Esophagus muscularis mucosa (tissue), 4 donors: ENCODE measurements around the gene HS6ST2. TPM values are rescaled to one million over a fixed set of nuclear protein-coding genes. Genes with fewer than 3 reads are reported as not detected.

Experiments used
- DNase-seq: peaks from one replicate; pipeline ENCODE4 v3.0.0-alpha.2; 2017; ENCODE audit errors: extremely low spot score
- H3K27ac ChIP-seq, 4 donors: fragments of 200-600 bp; sonication (generic); replicated peaks in 1 of 4; 1 replicate in 3 of 4; 2 replicates in 1 of 4; pipeline ENCODE4 v1.5.1; 2016 to 2019; ENCODE audit warnings: mild to moderate bottlenecking in 1 of 4
- H3K27me3 ChIP-seq, 4 donors: fragments of 200-600 bp; sonication (generic); one replicate each; pipeline versions ENCODE4 v1.5.1 to v1.6.0; 2016 to 2019
- H3K36me3 ChIP-seq, 4 donors: fragments of 200-600 bp; sonication (generic); one replicate each; pipeline ENCODE4 v1.5.1; 2016 to 2019
- H3K4me1 ChIP-seq, 4 donors: fragments of 200-600 bp; sonication (generic); one replicate each; pipeline ENCODE4 v1.5.1; 2016 to 2019
- H3K4me3 ChIP-seq, 4 donors: fragments of 200-600 bp; sonication (generic); 1 replicate in 2 of 4; 2 replicates in 2 of 4; pipeline ENCODE4 v1.5.1; 2016 to 2019; ENCODE audit warnings: mild to moderate bottlenecking in 4 of 4, moderate library complexity in 1 of 4
- H3K9me3 ChIP-seq, 4 donors: fragments of 200-600 bp; sonication (generic); 1 replicate in 3 of 4; 2 replicates in 1 of 4; pipeline ENCODE4 v1.5.1; 2016 to 2019
- EP300 ChIP-seq: sonication (generic); formaldehyde crosslinking; IDR thresholded peaks from one replicate; pipeline ENCODE4 v1.6.1; 2017; ENCODE audit warnings: antibody characterized with exemption
- POLR2A ChIP-seq: fragments of 450-650 bp; IDR thresholded peaks from one replicate; pipeline ENCODE4 v1.6.1; 2017; ENCODE audit warnings: antibody characterized with exemption, moderate library complexity, mild to moderate bottlenecking, low read depth
- POLR2AphosphoS5 ChIP-seq, 2 donors: sonication (generic); formaldehyde crosslinking; IDR thresholded peaks; one replicate each; pipeline ENCODE4 v1.6.1; 2017; ENCODE audit warnings: antibody characterized with exemption in 2 of 2
- WGBS: methylation state at CpG from one replicate; pipeline ENCODE4 v1.1.5; 2018; 5-methylcytosine and 5-hydroxymethylcytosine counted together
- intact Hi-C: fragments of 100-400 bp; cut with DNase I; formaldehyde crosslinking; loops from one replicate; pipeline ENCODE4 v1.15.1; 2023
- total RNA-seq, 4 donors: library from RNA; depleted of rRNA; stranded (reverse); fragments of >200 nt; gene quantifications; one replicate each; pipeline versions ENCODE4 v1.1.0 to v1.2.1, GENCODE V29; 2016
- TF ChIP-seq, protein P1 (sequence below), 3 experiments: fragments of 200-600 bp in 2 of 3; fragments of 450-650 bp in 1 of 3; sonication (generic) in 2 of 3; IDR thresholded peaks; one replicate each; pipeline ENCODE4 v1.5.1; 2017 to 2019; ENCODE audit warnings: antibody characterized with exemption in 3 of 3, mild to moderate bottlenecking in 2 of 3, moderate library complexity in 1 of 3

Gene HS6ST2
- total RNA-seq, 4 donors from 2014 or later: 0.29 to 0.99 TPM; not detected in 2

GRCh38 chrX:132594129-132594528, 364.3 kb downstream of the HS6ST2 start:
- DNase-seq: no peak
- H3K27me3 ChIP-seq: no peaks in the 10 kb centered on the region
- TF ChIP-seq, protein P1, sequence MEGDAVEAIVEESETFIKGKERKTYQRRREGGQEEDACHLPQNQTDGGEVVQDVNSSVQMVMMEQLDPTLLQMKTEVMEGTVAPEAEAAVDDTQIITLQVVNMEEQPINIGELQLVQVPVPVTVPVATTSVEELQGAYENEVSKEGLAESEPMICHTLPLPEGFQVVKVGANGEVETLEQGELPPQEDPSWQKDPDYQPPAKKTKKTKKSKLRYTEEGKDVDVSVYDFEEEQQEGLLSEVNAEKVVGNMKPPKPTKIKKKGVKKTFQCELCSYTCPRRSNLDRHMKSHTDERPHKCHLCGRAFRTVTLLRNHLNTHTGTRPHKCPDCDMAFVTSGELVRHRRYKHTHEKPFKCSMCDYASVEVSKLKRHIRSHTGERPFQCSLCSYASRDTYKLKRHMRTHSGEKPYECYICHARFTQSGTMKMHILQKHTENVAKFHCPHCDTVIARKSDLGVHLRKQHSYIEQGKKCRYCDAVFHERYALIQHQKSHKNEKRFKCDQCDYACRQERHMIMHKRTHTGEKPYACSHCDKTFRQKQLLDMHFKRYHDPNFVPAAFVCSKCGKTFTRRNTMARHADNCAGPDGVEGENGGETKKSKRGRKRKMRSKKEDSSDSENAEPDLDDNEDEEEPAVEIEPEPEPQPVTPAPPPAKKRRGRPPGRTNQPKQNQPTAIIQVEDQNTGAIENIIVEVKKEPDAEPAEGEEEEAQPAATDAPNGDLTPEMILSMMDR (IDR thresholded peaks at IDR 0.05): no peak
- TF ChIP-seq EP300 (no peak), POLR2AphosphoS5 (IDR thresholded peaks at IDR 0.05) (no peak), POLR2A (no peak)
- intact Hi-C loops: no loop called here
- H3K4me3 ChIP-seq: no peak overlapping the region
- H3K9me3 ChIP-seq: no peaks in the 10 kb centered on the region
- 81% methylated on average over 5 of the region's 5 CpGs for WGBS
- H3K36me3 ChIP-seq: no peaks in the 10 kb centered on the region
- no peak overlapping the region for H3K27ac ChIP-seq
- H3K4me1 ChIP-seq: no peaks in the 10 kb centered on the region

- no peaks in the 10 kb centered on the region for H3K36me3 ChIP-seq
- no peaks in the 10 kb centered on the region for H3K4me1 ChIP-seq
- WGBS: 16% methylated on average over 2 of the region's 2 CpGs
- no peak for TF ChIP-seq POLR2AphosphoS5 (IDR thresholded peaks at IDR 0.05)
- no peak for TF ChIP-seq POLR2A
- TF ChIP-seq, protein P1 (IDR thresholded peaks at IDR 0.05): peak in 1 of 3 experiments; percentile 23
- no peak for TF ChIP-seq EP300
- H3K27me3 ChIP-seq: no peaks in the 10 kb centered on the region
- no peaks in the 10 kb centered on the region for H3K9me3 ChIP-seq
- DNase-seq: no peak
- H3K27ac ChIP-seq: no peak overlapping the region
- H3K4me3 ChIP-seq: no peak overlapping the region
- intact Hi-C loops: no loop called here
These were observed 365.5 kb downstream of the HS6ST2 start for GRCh38 chrX:132592880-132593279.

GRCh38 chrX:132591719-132592275, 366.6 kb downstream of the HS6ST2 start:
- no peaks in the 10 kb centered on the region for H3K4me1 ChIP-seq
- intact Hi-C loops: no loop called here
- no peak overlapping the region for H3K4me3 ChIP-seq
- no peaks in the 10 kb centered on the region for H3K36me3 ChIP-seq
- TF ChIP-seq POLR2A (no peak), EP300 (no peak), POLR2AphosphoS5 (IDR thresholded peaks at IDR 0.05) (no peak)
- TF ChIP-seq, protein P1 (IDR thresholded peaks at IDR 0.05): no peak
- H3K27me3 ChIP-seq: no peaks in the 10 kb centered on the region
- H3K9me3 ChIP-seq: no peaks in the 10 kb centered on the region
- 95% methylated on average over 3 of the region's 3 CpGs for WGBS
- DNase-seq: no peak
- no peak overlapping the region for H3K27ac ChIP-seq

DNA sequence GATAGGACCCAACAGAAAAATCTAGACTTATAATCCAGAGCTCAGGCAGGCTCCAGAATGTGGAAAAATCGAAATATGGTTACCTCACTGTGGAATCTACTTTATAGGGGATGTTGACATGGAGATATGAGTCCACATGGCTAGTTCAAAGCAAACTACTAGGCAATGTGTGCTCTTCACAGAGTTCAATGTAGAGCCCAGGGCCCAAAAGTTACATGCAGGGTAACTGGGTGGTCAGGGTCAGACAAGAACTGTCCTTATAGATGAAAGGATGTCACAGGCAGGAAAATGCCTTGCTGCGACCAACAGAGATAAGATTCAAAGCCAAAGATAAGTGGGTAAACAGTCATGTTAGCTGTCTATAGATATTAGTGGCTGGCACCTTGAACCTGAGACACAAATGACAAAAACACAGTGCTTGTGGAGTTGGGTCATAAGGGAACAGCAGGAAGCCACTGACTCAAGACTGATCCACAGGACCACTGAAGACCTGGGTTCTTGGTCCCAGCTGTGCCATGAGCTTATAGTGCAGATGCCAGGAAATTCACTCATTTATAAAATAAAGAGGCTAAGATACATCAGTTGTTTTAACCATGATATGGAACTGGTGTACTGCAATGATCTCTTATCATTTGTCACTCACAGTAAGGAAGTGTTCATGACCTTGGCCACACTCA, 367.9 kb downstream of the HS6ST2 start:
- no peak overlapping the region for H3K4me3 ChIP-seq
- no peaks in the 10 kb centered on the region for H3K4me1 ChIP-seq
- no peak for TF ChIP-seq POLR2A
- TF ChIP-seq EP300: no peak
- TF ChIP-seq, protein P1 (IDR thresholded peaks at IDR 0.05): no peak
- no peak overlapping the region for H3K27ac ChIP-seq
- H3K9me3 ChIP-seq: no peaks in the 10 kb centered on the region
- H3K36me3 ChIP-seq: no peaks in the 10 kb centered on the region
- intact Hi-C loops: no loop called here
- no peak for DNase-seq
- H3K27me3 ChIP-seq: no peaks in the 10 kb centered on the region
- WGBS: 63% methylated on average over 2 of the region's 2 CpGs
